ENCODE results near the gene RNF157. TPM values are rescaled to one million over a fixed set of nuclear protein-coding genes. Genes with fewer than 3 reads are reported as not detected.

The RNF157 gene
- total and polyA plus RNA-seq, 2 of the 13 experiments (the other 11 are each of a cell fraction or from before 2014, with no cell fraction given) = 0.44 to 1.5 TPM

- TF ChIP-seq HMGXB4 (CRISPR knock-in tag; IDR thresholded peaks at IDR 0.05; ENCODE audit: borderline replicate concordance in 1 of 2, low read depth in 1 of 2) (peak in 1 of 2 experiments; percentile 29; a peak in 1 of 4 replicates), RAD21 (CRISPR knock-in tag; IDR thresholded peaks at IDR 0.05) (0 out of 2 replicates have a peak, but pooled peaks have one; percentile 8), ZNF768 (CRISPR knock-in tag; IDR thresholded peaks at IDR 0.05) (0 out of 2 replicates have a peak, but pooled peaks have one; percentile 29), ZNF644 (CRISPR knock-in tag; IDR thresholded peaks at IDR 0.05; ENCODE audit: low read depth) (no peak), CHD4 (IDR thresholded peaks at IDR 0.05; ENCODE audit: borderline replicate concordance, low read length) (no peak), KAT8 (CRISPR knock-in tag; IDR thresholded peaks at IDR 0.05) (0 out of 2 replicates have a peak, but pooled peaks have one; percentile 6), ZBTB26 (CRISPR knock-in tag; IDR thresholded peaks at IDR 0.05; ENCODE audit: borderline replicate concordance) (0 out of 2 replicates have a peak, but pooled peaks have one; percentile 33), ZSCAN29 (CRISPR knock-in tag; conservative IDR thresholded peaks at IDR 0.05) (no peak), SAP130 (CRISPR knock-in tag; IDR thresholded peaks at IDR 0.05; ENCODE audit: low read depth) (0 out of 2 replicates have a peak, but pooled peaks have one; percentile 2), KDM2A (CRISPR knock-in tag; IDR thresholded peaks at IDR 0.05; ENCODE audit: borderline replicate concordance, low read depth) (0 out of 2 replicates have a peak, but pooled peaks have one; percentile 26), MYNN (CRISPR knock-in tag; IDR thresholded peaks at IDR 0.05; ENCODE audit: low read depth) (no peak), CENPX (CRISPR knock-in tag; IDR thresholded peaks at IDR 0.05) (no peak), FOXM1 (CRISPR knock-in tag; IDR thresholded peaks at IDR 0.05) (no peak), STAG1 (CRISPR knock-in tag; IDR thresholded peaks at IDR 0.05) (peak; percentile 61), ZNF687 (CRISPR knock-in tag; IDR thresholded peaks at IDR 0.05) (peak; percentile 37; the same call in 1 of the 2 replicates)
Observed at GRCh38 chr17:76153202-76153601, 87.1 kb downstream of the RNF157 start (continued).
